HS-5 (cell line): ENCODE measurements around the gene ABI1.

Source experiments
- DNase-seq: peaks from one replicate; pipeline ENCODE4 v3.0.0-alpha.2; 2012; ENCODE audit warnings: low read depth

The ABI1 gene

DNA sequence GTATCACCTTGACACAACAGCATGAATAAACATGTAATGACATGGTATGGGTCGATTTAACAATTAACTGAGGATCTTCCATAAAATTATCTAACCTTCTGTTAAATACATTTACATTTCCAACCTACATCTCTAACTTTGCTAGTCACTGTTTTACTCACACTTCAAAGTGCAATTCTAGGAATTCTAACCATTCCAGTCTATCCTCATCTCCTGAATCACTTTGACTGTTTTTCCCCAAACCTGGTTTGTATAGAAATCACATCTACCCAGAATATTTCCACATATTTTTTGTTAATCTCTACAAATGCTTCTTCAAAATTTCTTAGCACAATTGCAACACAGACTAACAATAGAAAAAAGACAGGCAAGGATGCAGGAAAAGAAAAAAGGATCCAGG lies 6.2 kb downstream of the ABI1 start:
- no peak for DNase-seq

DNA sequence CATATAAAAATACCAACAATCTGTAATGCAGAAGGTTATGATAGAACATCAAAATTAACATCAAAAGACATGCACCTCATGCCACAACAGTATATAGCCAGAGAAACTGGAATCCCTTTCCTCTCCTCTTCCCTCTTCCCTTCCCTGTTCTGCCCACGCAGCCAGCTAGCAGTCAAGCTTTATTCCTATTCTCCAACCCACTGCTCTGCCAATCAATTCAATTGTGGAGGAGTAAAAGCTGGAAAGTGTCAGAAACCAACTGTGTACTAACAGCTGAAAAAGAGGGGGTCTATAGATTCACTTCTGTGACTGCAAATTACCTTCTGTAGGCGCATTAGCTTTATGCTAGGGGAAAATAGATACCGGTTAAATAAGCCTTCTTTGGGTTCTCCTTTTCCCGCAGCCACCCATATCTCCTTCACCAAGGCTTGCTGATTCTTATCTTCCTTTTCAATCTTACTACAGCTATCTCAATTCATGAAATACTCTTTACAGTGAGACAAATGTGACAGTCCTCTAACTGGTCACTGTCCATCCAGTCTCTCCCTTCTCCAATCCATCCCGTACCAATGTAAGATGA lies 16.3 kb downstream of the ABI1 start:
- DNase-seq = no peak

DNA sequence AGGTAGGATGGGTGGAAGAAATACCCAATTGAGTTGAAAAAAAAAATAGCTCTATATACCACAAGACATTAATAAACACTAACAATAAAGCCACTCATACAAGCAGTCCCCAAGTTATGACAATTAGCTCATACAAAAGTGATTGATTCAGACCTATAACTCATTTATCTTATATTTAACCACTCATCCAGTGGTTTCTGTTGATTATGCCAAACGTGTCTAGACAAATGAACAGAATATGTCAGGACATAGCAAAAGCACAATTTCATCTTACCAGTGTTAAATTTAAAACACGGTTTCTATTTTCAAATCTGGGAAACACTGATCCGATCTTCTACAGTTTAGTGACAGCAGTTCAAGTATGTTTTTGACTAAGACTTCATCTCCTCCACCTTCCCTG lies 17.0 kb downstream of the ABI1 start:
- no peak for DNase-seq

DNA sequence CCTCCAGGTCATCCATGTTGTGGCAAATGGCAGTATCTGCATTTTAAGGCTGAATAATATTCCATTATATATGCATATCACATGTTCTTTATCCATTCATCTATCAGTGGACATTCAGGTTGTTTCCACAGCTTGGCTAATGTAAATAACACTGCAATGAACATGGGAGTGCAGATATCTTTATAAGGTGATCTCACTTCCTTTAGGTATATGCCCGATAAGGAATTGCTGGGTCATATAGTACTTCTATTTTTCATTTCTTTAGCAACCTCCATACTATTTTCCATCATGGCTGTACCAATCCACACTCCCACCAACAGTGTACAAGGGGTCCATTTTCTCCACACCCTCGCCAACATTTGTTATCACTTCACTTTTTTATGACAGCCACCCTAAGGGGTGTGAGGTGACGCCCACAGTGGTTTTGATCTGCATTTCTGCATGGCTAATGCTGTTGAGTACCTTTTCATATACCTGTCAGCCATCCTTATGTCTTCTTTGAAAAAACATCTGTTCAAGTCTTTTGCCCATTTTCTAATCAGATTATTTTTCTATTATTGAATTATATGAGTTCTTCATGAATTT lies 18.9 kb downstream of the ABI1 start:
- no peak for DNase-seq

DNA sequence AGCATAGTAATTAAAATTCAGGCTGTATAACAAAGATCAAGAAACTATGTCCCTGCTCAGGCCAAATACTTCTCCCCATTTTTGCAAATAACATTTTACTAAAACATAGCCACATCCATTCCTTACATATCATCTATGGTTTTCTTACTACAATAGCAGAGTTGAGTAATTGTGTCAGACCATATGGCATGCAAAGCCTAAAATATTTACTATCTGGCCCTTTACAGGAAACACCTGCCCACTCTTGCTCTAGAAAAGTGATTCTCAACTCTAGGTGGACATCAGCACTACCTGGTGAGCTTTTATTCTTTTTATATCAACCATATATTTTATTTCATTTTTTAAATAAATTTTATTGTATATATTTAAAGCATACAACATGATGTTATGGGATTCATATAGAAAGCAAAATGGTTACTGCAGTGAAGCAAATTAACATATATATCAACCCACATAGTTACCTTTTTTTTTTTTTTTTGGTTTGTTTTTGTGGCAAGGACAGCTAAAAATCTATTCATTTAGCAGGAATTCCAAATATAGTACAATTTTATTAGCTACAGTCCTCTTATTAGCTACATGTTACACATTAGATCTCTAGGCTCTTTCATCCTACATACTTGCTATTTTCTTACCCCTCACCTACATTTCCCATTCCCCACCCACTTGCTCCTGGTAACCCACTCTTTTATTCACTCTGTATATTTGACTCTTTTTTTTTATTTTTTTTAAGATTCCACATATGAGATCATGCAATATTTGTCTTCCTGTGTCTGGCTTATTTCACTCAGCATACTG lies 19.6 kb downstream of the ABI1 start:
- no peak for DNase-seq

DNA sequence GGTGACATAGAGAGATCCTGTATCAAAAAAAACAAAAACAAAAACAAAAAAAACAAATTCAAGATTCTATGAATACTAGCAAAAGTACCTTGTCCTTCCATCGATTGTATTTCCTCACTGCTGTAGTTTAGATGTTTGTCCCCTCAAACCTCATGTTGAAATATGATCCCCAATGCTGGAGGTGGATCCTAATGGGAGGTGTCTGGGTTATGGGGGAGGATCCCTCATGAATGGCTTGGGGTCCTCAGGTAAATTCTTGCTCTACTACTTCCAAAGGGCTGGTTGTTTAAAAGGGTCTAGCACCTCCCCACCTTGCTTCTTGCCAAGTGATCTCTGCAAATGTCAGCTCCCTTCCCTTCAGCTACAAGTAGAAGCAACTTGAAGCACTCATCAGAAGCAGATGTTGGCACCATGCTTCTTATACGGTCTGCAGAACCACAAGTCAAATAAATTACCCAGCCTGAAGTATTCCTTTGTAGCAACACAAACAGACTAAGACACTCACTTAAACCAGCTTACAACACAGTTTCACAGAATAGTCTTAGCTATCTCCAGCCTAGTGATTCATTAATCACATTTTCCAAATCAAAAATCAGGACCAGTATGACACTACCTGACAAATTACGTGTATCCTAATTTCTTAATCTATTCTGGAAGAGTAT lies 20.7 kb downstream of the ABI1 start:
- DNase-seq = no peak

DNA sequence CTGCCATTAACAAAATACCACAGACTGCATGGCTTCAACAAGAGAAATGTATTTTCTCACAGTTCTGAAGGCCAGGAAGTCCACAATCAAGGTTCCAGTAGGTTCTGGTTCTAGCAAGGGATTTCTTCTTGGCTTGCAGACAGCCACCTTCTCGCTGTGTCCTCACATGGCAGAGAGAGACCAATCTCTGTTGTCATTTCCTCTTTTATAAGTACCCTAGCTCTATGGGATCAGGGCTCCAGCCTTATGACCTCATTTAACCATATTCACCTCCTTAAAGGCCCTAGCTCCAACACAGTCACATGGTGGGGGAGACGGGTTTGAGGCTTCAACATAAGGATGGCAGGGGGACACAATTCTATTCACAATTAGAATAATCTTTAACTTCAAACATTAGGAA lies 23.6 kb downstream of the ABI1 start:
- DNase-seq = no peak

DNA sequence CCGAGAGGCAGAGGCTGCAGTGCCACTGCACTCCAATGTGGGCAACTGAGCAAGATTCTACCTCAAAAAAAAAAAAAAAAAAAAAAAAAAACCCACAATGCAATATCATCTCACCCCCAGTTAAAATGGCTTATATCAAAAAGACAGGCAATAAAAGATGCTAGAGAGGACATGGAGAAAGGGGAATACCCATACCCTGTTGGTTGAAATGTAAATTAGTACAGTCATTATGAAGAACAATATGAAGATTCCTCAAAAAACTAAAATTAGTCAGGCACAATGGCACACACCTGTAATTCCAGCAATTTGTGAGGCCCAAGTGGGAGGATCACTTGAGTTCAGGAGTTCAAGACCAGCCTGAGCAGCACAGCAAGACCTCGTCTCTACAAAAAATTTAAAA lies 25.7 kb downstream of the ABI1 start:
- no peak for DNase-seq

DNA sequence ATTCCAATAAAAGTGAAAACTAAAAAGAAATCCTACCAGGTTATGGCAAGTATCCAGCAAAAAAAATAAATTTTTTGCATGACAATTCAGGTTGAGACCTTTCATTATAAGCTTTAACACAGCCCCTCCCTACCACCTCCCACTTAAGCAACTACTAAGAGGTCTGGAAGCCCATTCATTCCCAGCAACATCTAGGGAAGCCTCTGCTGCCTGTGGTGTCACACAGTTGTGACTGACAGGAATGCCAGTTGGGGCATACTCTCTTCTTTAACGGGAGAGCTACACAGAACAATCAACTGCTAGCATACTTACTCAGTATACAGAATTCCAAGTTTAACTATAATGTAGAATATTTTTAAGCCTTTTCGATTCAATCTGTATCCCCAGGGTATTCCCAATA lies 27.8 kb downstream of the ABI1 start:
- no peak for DNase-seq

DNA sequence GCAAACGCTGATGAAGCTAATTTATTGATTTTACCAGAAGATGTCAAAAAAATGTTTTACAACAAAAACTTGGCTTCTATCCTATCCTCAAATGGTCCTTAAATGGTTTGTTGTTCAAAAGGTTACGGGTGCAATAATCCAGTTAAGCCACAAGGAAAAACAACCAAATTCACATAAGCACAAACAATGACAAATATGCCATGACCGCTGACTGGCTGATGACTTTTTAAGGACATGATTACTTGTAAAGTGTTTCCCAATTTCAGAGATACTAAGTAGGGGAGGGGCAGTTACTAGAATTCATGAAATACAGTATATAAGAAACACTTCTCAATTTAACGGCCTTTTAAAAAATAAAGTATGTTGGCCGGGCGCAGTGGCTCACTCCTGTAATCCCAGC lies 28.8 kb downstream of the ABI1 start:
- DNase-seq = no peak

DNA sequence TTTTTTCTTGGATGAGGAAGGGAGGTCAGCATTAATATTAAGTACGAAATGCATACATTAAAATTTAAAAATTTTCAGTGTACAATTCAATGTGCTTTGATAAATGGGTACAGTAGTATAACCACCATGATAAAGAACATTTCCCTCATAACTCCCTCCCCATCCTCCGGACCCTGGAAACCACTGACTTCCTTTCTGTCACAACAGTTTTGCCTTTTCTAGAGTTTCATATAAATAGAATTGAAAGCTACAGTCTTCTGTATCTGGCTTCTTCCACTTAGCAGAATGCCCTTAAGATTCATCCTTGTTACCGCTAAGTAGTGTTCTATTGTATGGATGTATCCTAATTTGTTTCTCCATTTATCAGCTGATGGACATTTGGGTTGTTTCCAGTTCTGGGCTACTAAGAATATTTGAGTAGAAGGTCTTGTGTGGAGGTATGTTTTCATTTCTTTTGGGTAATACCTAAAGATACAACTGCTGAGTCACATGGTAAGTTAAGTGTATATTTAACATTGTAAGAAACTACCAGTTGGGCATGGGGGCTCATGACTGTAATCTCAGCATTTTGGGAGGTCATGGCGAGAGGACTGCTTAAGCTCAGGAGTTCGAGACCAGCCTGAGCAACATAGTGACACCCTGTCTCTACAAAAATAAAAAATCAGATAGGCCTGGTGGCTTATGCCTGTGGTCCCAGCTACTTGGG lies 30.8 kb downstream of the ABI1 start:
- no peak for DNase-seq

DNA sequence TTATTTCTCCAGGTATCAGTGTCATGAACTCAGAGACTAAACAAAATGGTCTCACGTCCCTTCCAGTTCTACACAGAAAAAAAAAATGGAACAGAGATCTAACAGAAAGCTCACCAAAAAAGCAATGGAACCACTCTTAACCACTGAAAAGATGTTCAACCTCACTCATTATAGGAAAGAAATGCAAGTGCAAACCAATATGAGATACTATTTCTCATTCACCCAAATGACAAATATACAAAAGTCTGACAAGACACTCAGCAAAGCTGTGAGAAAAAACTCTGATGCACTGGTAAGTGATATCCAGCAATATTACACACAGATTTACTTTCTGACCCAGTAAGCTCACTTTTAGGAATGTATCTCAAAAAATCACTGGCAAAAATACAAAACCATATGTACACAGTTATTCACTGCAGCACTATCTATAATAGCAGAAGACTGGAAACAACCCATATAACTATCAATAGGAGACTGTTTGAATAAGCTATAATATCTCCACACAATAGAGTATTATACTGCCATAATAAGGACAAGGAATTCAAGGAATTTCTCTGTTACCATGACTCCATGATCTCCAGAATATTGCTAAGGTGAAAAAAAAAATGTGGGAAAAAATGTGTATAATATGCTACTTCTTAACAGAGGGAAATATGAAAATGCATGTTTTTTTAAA lies 36.6 kb downstream of the ABI1 start:
- no peak for DNase-seq

DNA sequence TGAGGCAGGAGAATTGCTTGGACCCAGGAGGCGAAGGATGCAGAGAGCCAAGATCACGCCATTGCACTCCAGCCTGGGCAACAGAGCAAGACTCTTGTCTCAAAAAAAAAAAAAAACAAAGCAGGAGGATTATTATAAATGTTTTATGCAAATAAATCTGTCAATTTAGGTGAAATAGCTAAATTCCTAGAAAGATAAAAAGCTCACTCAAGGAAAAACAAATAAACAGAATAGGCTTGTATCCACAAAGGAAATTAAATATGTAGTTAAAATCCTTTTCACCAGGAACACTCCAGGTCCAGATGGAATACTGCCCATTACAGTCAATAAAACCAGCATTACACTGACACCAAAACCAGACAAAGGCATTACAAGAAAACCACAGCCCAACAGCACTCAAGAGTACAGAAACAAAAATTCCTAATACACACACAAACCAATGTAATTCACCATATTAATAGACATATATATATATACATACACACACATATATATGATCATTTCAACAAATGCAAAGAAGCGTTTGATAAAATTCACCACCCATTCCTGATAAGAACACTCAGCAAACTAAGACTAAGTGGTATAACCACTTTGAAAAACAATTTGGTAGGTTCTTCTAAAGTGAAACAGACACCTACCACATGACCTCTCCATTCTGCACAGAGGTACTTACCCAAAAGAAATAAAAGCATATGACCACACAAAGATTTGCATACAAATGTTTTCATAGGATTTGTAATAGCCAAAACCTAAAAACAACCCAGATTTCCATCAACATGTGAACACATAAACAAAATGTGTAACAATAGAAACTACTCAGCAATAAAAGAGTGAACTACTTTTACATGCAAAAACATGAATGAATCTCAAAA lies 38.8 kb downstream of the ABI1 start:
- DNase-seq = no peak

DNA sequence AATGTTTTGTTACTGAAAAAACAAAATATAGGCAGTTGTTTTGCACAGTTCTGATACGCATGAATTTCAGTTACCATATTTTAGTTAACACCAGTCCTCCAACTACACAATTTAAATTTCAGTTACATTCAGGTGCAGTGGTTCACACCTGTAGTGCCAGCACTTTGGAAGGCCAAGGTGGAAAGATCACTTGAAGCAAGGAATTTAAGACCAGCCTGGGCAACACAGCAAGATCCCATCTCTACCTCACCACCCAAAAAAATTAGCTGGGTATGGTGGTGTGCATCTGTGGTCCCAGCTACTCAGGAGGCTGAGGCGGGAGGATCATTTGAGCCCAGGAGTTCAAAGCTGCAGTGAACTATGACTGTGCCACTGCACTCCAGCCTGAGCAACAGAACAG lies 45.3 kb downstream of the ABI1 start:
- DNase-seq = no peak

DNA sequence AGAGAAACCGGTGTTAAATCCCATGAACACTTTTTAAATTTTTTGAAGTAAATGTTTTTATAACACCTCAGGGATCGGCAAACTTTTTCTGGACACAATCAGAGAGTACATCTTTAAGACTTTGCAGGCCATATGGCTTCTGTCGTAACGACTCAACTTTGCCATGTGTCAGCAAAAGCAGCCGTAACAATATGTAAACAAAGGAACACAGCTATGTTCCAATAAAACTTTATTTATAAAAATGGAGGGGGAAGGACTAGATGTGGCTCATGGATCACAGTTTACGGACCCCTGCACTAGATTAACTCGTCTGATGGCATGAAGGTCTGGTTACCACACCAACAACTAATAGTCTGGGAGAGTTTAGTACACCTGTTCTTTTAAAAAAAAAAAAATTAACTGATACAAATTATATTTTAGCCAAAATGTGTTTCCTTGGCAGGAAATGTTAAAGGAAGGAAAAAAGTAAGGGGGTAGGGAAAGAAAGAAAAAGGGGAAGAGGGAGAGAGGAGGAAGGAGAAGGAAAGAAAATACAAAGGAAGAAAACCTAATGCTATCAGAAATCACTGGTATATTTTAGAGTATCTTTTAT lies 50.2 kb downstream of the ABI1 start:
- DNase-seq = no peak

DNA sequence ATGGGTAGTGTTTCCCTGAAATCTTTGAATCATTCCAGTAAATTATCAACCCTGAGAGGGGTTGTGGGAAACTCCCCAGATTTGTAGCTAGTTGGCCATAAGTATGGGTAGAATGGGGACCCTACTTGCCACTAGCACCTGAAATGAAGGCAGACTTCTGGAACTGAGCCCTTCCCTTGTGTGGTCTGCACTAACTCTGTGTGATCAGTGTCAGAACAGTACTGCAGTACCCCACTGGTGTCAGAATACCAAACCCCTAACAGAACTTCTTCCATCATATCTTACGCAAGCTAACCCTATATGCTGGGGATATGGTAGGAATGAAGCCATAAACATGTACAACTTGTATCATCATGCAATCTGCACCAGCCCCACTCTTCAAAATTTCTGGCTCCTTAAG lies 50.8 kb downstream of the ABI1 start:
- no peak for DNase-seq

DNA sequence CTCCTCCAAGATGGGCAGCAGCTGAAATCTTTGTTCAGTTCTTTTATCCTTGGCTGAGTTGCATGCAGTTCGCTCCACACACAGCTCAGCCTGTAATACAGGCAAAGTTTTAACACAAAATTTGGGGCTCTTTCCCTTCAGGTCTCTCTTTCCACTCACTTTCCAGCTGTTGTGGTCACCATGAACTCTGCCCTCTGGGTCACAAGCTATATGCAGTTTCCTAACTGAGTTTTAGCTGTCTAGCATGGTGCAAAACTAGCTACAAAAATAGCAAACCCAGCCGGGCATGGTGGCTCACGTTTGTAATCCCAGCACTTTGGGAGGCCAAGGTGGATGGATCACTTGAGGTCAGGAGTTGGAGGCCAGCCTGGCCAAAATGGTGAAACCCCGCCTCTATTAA lies 53.2 kb downstream of the ABI1 start:
- DNase-seq = no peak

DNA sequence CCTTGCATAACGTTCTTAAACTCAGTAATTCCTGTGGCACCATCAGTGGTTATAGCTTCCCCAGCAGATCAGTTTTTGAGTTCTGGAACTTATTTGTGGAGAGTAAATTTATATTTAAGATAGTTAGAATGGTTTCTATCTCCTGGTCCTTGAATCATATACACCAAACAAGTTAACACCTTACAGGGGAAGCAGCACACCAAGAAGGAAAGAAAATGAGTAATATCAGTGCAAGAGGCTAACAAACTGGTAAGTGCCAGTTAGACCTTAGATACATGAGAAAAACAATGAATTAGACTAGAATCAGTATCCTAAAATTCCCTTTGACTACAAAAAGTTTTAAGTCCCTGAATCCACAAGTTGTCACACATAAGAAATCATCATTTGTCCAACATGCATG lies 54.2 kb downstream of the ABI1 start:
- DNase-seq = no peak

DNA sequence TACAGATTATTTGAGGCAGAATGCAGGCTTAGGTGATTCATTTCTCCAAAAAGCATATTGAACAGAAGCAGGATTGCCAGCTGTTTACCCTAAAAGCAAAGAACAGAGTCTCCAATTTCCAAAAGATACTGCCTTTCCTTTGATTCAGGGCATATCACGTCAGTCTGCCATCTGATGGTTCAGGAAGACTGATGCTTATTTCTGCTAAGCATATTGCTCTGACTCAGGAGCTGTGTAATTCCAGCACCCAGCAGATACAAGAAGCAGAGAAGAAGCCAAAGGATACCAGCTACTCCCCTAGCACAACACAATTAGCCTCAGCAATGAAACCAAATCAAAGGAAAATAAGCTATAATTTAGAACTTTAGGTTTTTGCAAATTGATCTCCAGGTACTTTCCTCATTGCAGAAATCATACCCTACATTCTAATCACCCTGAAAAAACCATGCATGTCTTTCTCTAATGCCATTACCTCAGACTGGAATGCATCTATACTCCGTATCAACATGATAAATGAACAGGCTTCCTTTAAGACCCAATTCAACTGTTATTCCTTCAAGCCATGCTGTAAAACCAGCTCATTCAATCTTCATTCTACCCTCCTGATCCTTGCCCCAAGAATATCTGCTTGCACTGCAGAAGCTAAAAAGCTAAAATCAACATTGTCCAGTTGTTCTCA lies 55.1 kb downstream of the ABI1 start:
- DNase-seq = no peak
